HepG2 (cell line): ENCODE data around the gene IL15RA.

Experiments
- FLYWCH1 ChIP-seq: sonication (generic); formaldehyde crosslinking; IDR thresholded peaks from 2 replicates; pipeline ENCODE4 v1.8.1; 2023; ENCODE audit warnings: mild to moderate bottlenecking, missing genetic modification reagents
- U2AF1 ChIP-seq: fragments of 200-400 bp; formaldehyde crosslinking; optimal IDR thresholded peaks from 2 replicates; pipeline ENCODE3; 2017; ENCODE audit warnings: mild to moderate bottlenecking, low read depth, low read length
- ZNF33A ChIP-seq: sonication (generic); formaldehyde crosslinking; IDR thresholded peaks from 2 replicates; pipeline ENCODE4 v1.5.1; 2020; ENCODE audit warnings: missing genetic modification reagents, mild to moderate bottlenecking, moderate library complexity, borderline replicate concordance
- TF ChIP-seq, protein P1 (sequence below): sonication (generic); formaldehyde crosslinking; IDR thresholded peaks from 2 replicates; pipeline ENCODE4 v1.4.0; 2020; ENCODE audit warnings: missing genetic modification reagents, low read depth, mild to moderate bottlenecking, borderline replicate concordance
- TF ChIP-seq, protein P2 (sequence below): sonication (generic); formaldehyde crosslinking; IDR thresholded peaks from 2 replicates; pipeline ENCODE4 v1.8.0; 2022; ENCODE audit warnings: mild to moderate bottlenecking, missing genetic modification reagents, borderline replicate concordance

DNA sequence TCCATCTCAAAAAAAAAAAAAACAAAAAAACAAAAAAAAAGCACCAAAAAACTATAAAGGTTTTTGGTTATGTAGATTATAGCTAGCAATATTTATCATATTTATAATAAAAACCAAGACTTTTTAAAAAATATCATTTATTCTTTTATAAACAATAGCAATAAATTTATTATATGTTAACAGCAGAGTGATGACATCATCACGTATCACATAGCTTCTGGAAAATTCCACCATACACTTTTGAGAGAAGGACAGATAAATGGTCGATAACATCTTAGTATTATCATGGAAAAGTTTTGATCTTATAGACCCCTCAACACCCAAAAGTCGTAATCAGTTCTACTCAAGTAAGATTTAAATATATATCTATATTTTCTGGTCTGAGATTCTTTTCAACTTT is 33.2 kb upstream of the IL15RA start:
- TF ChIP-seq, protein P1, sequence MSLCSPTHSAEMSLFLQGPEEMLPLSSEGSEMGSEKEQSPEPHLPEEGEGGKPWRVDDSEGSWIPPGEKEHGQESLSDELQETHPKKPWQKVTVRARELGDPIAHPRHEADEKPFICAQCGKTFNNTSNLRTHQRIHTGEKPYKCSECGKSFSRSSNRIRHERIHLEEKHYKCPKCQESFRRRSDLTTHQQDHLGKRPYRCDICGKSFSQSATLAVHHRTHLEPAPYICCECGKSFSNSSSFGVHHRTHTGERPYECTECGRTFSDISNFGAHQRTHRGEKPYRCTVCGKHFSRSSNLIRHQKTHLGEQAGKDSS (CRISPR knock-in tag), result no peak
- TF ChIP-seq, protein P2, sequence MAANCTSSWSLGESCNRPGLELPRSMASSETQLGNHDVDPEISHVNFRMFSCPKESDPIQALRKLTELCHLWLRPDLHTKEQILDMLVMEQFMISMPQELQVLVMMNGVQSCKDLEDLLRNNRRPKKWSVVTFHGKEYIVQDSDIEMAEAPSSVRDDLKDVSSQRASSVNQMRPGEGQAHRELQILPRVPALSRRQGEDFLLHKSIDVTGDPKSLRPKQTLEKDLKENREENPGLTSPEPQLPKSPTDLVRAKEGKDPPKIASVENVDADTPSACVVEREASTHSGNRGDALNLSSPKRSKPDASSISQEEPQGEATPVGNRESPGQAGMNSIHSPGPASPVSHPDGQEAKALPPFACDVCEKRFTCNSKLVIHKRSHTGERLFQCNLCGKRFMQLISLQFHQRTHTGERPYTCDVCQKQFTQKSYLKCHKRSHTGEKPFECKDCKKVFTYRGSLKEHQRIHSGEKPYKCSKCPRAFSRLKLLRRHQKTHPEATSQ (CRISPR knock-in tag), result no peak
- TF ChIP-seq FLYWCH1 (CRISPR knock-in tag), result no peak
- TF ChIP-seq ZNF33A, result no peak
- TF ChIP-seq U2AF1, result no peak
